Measurements from ENCODE around the gene ROBO1.
"Not testable (repeated sequence)": the region's sequence is repeated elsewhere in the genome, so short reads cannot be mapped to it uniquely, and the experiment has no call there.

ROBO1 gene

GRCh38 chr3:79767905-79768267, at the start of gene ROBO1:
Gene ROBO1, minus strand, starts transcription at chr3:79767998.
- DNase-seq (ENCODE audit: low read depth, low spot score): peak; percentile 53

GRCh38 chr3:79817224-79817623, 49.4 kb upstream of the ROBO1 start:
- DNase-seq (ENCODE audit: low read depth, low spot score): no peak

GRCh38 chr3:79815478-79815877, 47.7 kb upstream of the ROBO1 start:
- no peak for DNase-seq (ENCODE audit: low read depth, low spot score)

DNA sequence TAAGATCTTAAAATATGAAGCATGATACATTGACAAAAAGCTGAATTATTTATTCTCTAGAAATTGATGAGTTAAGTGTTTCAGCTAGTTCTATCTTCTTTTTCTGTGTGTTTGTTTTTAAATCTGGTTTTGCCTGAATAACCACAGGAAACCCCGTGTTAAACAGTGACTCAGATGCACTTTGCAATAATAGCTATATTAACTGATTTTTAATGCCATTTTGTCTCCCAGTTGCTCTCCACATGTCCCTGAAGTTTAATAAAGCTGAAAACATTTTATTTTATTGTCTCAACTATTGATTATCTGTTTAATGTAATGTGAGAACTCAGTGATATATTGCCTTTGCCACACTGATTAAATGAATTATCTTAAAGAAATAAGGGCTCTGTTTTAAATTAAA, 42.8 kb upstream of the ROBO1 start:
- no peak for DNase-seq (ENCODE audit: low read depth, low spot score)

DNA sequence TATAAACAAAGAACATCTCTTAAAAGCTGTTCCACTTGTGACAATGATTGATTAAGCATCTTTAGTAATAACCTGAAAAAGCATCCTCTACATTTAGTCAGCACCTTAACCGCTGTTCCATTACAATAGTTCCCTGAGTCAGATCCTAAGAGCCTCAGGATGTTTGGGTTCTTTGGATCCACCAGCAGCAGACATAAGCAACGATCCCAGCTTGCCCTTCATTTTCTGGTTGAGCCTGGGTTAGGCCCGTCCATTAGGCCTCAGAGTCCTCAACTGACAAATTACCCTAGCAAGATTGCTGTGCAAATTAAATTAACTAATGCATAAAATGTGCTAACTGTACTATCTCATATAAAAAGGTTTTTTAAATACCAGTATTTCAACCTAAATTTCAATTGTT, 42.3 kb upstream of the ROBO1 start:
- DNase-seq (ENCODE audit: low read depth, low spot score): no peak

- no peak for DNase-seq (ENCODE audit: low read depth, low spot score)
Measured at GRCh38 chr3:79809106-79809505, 41.3 kb upstream of the ROBO1 start.

- DNase-seq (ENCODE audit: low read depth, low spot score): no peak
Measured at GRCh38 chr3:79808515-79808914, 40.7 kb upstream of the ROBO1 start.

GRCh38 chr3:79790177-79790576, 22.4 kb upstream of the ROBO1 start:
- not testable (repeated sequence) for DNase-seq (ENCODE audit: low read depth, low spot score)

GRCh38 chr3:79773291-79773690, 5.5 kb upstream of the ROBO1 start:
- DNase-seq (ENCODE audit: low read depth, low spot score): no peak

DNA sequence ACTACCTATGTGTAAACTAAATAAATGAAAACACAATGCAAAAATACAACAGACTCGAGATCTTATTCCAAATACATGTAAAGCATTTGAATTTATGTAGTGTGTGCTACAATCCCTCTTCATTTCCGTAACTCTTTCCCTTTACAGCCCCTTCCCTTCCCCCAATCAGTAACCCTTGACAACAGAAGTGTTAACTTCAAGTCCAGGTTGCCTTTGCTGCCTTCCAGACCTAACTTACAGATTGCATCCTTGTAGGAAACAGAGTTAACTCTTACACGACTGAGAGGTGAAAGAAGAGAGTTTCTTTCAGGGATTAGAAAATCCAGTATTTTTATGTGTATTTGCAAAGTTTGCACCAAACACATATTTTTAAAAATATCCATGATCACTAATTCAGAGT, 1.4 kb upstream of the ROBO1 start:
- DNase-seq (ENCODE audit: low read depth, low spot score): no peak

DNA sequence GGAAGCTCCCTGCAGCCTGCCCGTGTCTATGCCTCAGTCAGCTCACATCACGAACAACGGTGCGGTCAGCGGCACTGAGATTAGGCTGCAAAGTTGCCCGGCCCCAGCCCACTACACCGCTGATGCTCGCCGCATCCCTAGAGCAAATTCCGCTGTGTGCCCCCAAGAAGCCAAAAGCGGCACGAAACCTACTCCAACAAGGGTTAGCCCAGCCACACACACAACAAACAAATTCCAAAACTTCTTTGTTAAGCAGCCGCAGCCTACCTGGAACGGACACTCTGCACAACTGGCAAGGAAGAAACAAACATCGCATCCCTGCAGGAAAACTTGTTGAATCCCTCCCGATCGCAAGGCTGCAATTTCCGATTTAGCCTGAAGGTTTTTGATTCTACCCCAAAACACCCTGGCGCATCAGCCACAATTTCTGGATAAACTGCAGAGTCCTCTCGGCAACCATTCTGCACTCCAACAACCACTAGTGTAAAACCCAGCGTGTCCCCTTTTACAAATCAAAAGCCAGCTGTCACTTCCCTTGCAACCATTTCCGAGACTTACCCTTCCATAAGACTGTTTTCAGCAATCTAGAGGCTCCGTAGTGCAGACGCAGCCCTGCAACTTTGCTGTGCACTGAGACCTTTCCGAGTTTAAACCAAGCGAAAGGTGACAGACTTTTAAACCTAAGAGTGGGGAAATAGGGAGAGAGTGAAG, 449 bp downstream of the ROBO1 start:
- peak; percentile 63 for DNase-seq (ENCODE audit: low read depth, low spot score)

DNA sequence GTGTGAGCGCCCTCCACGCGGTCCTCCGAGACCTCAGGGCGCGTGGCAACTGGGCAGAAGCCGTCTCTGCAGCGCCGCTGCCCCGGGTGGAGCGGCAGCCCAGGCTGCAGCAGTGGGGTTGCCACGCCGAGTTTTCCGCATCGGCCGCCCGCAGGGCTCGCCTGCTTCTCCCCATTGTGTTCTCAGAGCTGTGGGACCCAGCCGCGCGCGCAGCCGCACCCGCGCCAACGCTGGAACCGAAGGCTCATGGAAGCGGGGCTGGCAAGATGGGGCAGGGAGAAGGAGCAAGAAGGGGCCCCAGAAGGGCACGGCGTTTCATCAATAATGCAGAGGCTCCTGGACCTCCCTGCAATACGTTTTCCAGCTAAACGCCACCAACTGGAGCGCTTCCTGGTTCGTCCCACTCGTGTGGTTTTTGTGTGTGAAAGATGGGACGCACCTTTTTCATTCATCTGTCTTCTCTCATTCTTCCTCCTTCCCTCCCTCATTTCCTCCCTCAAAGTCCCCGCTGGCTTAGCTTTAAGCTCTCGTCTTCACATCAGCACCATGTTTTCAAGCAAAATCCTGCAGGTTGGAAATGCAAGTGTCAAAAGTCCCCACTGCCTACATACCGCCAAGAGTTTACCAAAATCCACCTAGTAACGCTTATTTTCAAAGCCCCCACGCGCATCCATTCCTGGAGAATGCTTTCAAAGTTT, 1.2 kb downstream of the ROBO1 start:
- DNase-seq (ENCODE audit: low read depth, low spot score): peak; percentile 58

DNA sequence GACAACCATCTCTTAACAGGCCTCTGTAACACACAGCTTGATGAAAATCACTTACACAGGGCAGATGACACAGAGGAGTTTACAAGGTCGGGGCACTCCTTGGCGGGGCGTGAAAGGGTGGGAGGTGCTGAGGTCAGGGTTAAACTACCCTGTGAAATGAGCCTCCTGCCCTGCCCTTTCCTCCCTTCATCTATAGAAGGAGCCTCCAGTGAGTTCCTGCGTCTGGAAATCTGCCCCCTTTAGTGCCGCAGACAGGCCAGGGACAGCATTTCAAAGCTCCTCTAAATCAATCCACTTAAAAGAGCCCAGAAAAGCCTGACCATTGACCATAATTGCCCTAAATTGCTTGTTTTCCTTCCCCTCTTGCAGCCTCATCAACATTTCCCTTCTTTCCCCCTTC, 1.9 kb downstream of the ROBO1 start:
- DNase-seq (ENCODE audit: low read depth, low spot score): no peak

DNA sequence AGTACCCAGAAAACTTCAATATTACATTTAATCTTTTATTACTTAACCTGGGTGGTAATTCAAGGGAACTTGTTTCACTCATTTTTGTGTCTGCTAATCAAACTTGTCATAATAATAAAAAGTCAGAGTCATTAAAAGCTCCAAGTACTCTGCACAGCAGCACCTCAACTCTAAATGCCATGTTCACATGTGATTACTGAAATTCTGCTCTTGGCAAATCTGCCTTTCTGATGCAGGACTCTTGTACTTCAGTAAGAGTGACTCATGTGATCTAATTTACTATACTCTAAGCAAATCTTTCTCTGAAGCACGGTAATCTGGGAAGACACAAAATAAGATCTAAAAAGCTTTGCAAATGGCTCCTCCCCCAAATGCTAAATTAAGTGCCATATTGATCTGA, 6.4 kb downstream of the ROBO1 start:
- DNase-seq (ENCODE audit: low read depth, low spot score): no peak

- DNase-seq (ENCODE audit: low read depth, low spot score): no peak
Measured at GRCh38 chr3:79751703-79752102, 16.1 kb downstream of the ROBO1 start.

DNA sequence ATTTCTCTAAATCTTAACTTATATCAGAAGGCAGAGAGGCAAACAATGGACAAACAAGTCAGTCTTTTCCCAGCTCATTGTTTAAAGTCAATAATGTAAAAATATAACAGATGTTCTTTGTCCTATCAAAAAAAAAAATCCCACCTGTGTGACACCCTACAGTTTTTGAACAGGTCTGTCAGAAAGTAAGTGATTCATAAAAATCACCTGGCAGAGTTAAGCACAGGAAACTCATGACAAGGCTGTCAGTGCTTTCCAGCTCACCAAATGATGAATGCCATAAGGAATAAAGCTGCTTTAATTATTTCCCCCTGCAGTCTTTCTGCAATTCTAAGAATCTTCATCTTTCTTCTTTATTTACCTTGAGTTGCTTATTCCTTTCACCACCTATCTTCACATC, 30.3 kb downstream of the ROBO1 start:
- no peak for DNase-seq (ENCODE audit: low read depth, low spot score)

DNA sequence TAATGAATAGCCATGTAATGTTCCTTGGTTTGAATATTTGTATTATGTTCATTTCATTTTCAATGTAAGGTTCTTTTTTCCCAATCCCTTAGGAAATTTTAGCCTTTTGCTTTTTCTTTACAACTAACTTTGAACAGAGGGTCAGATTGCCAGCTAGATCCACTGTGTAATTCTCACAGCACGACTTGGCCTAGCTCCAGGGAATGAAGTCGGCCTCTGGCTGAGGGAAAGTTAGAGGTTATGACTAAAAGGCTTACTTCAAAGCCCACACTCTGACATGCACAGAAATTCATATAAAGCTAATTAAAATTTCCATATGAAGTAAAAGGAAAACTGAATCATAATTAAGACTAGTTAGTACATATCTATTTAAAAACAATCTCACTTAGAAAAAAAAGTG, 38.7 kb downstream of the ROBO1 start:
- peak; percentile 91 for DNase-seq (ENCODE audit: low read depth, low spot score)

DNA sequence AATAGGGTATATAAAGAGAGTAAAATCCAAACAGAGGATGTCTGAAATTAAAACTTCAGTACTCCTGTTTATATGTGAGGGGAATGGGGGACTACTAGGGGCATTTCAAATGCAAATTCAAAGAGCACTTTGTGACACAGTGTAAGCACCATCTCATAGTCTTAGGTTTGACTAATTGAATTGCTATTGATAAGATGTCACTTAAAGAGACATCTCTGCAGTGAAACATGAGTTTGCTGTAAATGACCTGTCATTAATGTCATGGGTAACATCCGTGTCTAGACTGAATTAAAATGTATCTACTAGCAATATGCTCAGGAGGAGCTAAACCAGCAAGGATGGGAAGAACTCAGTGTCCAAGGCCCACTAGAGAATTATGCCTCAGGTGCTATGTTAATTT, 41.0 kb downstream of the ROBO1 start:
- DNase-seq (ENCODE audit: low read depth, low spot score): no peak

- DNase-seq (ENCODE audit: low read depth, low spot score): no peak
Measured at GRCh38 chr3:79724206-79724605, 43.6 kb downstream of the ROBO1 start.

- no peak for DNase-seq (ENCODE audit: low read depth, low spot score)
Measured at GRCh38 chr3:79690072-79690471, 77.7 kb downstream of the ROBO1 start.

DNA sequence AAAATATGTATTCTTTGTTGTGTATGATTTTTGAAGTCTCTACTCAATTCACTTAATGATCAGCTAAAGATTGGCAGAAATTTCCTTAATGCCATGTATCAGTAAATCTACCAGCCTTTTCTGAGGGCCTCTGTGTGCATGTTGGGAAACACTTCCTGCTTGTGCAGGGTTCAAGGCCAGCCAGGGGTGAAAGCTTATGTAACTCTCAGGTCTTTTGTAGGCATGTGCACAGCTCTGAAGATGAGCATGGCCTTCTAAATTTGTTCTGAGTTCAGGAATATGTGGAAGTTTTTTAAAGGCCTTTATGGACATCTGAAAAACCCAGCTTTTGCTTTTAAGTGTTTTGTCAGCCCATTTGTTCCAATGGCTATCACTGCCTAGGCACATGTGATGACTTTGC, 82.7 kb downstream of the ROBO1 start:
- DNase-seq (ENCODE audit: low read depth, low spot score): no peak

DNA sequence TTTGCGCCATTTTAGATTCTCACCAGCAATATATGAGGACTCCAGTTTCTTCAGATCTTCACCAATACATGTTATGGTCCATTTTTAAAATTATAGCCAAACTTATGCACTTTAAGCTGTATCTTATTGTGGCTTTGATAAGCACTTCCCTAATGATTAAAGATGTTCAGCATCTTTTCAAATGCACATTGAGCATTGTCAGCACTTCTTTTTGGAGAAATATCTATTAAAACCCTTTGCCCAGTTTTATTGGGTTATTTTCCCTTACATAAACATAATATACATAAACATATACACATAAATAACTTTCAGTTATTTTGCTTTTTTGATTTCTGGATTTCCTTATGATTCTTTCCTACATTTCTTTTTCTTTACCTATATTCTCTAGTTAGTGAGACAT, 83.8 kb downstream of the ROBO1 start:
- DNase-seq (ENCODE audit: low read depth, low spot score): no peak

DNA sequence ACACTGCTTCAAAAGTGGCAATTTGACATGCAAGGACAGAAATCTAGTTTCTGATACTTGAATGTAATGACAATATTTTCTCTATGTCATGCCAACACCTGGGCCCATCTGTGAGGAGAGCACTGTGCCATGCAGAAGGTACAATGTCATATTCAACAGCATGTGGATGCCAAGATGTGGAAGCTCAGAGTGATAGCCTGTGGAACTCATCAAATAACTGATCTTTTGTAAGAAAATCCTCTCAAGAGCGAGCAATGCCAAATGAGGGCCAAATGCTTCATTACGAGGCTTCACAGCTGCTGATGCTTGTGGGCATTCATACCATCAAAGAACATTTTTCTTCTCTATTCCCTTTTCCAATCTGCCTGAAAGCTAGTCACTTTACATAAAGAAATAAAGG, 95.1 kb downstream of the ROBO1 start:
- DNase-seq (ENCODE audit: low read depth, low spot score): no peak

DNA sequence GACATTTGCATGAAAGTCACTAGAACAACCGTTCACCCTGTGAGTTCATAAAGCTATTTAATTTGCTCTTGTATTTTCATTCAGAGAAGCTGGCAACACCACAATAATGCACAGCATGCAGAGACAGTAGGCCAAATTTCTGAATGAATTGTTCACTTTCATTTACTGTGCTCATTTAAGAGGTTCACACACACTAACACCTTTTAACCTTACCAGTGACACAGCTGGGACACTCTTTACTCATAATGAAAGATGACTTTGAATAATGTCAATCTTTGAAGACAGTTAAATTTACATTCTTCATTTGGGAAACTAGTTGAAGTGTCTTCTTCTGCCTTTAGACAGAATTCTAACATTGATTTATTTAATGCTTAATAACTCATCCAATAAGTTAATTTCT, 95.7 kb downstream of the ROBO1 start:
- no peak for DNase-seq (ENCODE audit: low read depth, low spot score)
